HCT116 (cell line): Measurements from ENCODE around the gene MYH10. TPM values are rescaled to one million over a fixed set of nuclear protein-coding genes. Genes with fewer than 3 reads are reported as not detected.

Source experiments
- ATAC-seq: fragments of 200-7000 bp; cut with Tn5 transposase; 2 replicates; pipeline ENCODE4 v1.9.1; 2020; ENCODE audit warnings: mild to moderate bottlenecking, moderate library complexity
- BruUV-seq: library from RNA; stranded (reverse); fragments of 400-500 nt; replicated peaks from 2 replicates; lab custom pipeline; 2021; lab: Mats Ljungman, UMichigan
- CTCF ChIA-PET: fragments of 300-600 bp; sonication (Branson Sonifier 250); formaldehyde crosslinking; loops from one replicate; lab custom pipeline; 2021; ENCODE audit warnings: antibody characterized with exemption; lab: Charles Lee
- POLR2A ChIA-PET: fragments of 300-600, 350-600 bp; sonication (Branson Sonifier 250); formaldehyde crosslinking; loops from one replicate; lab custom pipeline; 2021; ENCODE audit warnings: antibody characterized with exemption; lab: Charles Lee
- RAD21 ChIA-PET, 2 experiments: fragments of 300-600 bp; sonication (Branson Sonifier 250); formaldehyde crosslinking; loops; one replicate each; lab custom pipeline; 2023; ENCODE audit warnings: low total read pairs in 2 of 2; ENCODE audit not compliant: uncharacterized antibody in 2 of 2, unreplicated experiment in 2 of 2, low non-redundant PET in 1 of 2; lab: Charles Lee
- DNase-seq: peaks from one replicate; pipeline ENCODE4 v3.0.0-alpha.2; 2010; ENCODE audit warnings: low read depth, low spot score
- H2AFZ ChIP-seq: fragments of 200-600 bp; shearing (Covaris generic), sonication (generic); 2 replicates; pipeline ENCODE4 v1.6.1; 2017; ENCODE audit warnings: low read depth, mixed run types, mixed read lengths, antibody characterized with exemption, low read length; ENCODE audit not compliant: poor library complexity, severe bottlenecking
- H3K27ac ChIP-seq: 2 replicates; pipeline ENCODE4 v1.5.1; 2012; ENCODE audit warnings: low read depth, low read length
- H3K27me3 ChIP-seq: fragments of 200-600 bp; sonication (generic); 2 replicates; pipeline ENCODE4 v1.6.1; 2016; ENCODE audit warnings: mixed run types, low read length, mixed read lengths; ENCODE audit not compliant: insufficient read depth
- H3K36me3 ChIP-seq, 2 experiments: fragments of 200-500 bp in 1 of 2; fragments of 200-600 bp in 1 of 2; sonication (Bioruptor generic) in 1 of 2; sonication (generic) in 1 of 2; 2 replicates each; pipeline versions ENCODE4 v1.5.1 to v1.6.1; 2014 to 2016; ENCODE audit warnings: low read length in 2 of 2, inconsistent platforms in 1 of 2, mixed read lengths in 1 of 2, mixed run types in 1 of 2; ENCODE audit not compliant: insufficient read depth in 2 of 2, control insufficient read depth in 1 of 2
- H3K4me1 ChIP-seq, 2 experiments: fragments of 200-600 bp in 1 of 2; sonication (generic) in 1 of 2; 2 replicates each; pipeline versions ENCODE4 v1.5.1 to v1.6.1; 2012 to 2017; ENCODE audit warnings: low read length in 2 of 2, inconsistent platforms in 1 of 2, mild to moderate bottlenecking in 1 of 2, mixed read lengths in 1 of 2, mixed run types in 1 of 2, moderate library complexity in 1 of 2; ENCODE audit not compliant: insufficient read depth in 2 of 2, control insufficient read depth in 1 of 2
- H3K4me2 ChIP-seq: fragments of 200-600 bp; sonication (generic); 2 replicates; pipeline ENCODE4 v1.6.1; 2017; ENCODE audit warnings: mixed run types, low read length, mixed read lengths
- H3K4me3 ChIP-seq, 2 experiments: fragments of 200-600 bp in 1 of 2; sonication (generic) in 1 of 2; replicated peaks in 1 of 2; 2 replicates each; pipeline ENCODE4 v1.5.1; 2011 to 2016; ENCODE audit warnings: low read length in 2 of 2, control low read depth in 1 of 2, low read depth in 1 of 2, mild to moderate bottlenecking in 1 of 2, mixed read lengths in 1 of 2, mixed run types in 1 of 2
- H3K79me2 ChIP-seq: fragments of 200-600 bp; sonication (generic); 2 replicates; pipeline ENCODE4 v1.6.1; 2017; ENCODE audit warnings: mild to moderate bottlenecking, mixed run types, low read length, moderate library complexity, mixed read lengths; ENCODE audit not compliant: insufficient read depth
- H3K9ac ChIP-seq: fragments of 200-600 bp; sonication (generic); 2 replicates; pipeline ENCODE4 v1.6.1; 2016; ENCODE audit warnings: low read length, mixed read lengths
- H3K9me2 ChIP-seq: fragments of 200-600 bp; sonication (generic), shearing (Covaris generic); 2 replicates; pipeline ENCODE4 v1.6.1; 2017; ENCODE audit warnings: mixed run types, mild to moderate bottlenecking, moderate library complexity; ENCODE audit not compliant: insufficient read depth
- H3K9me3 ChIP-seq, 2 experiments: fragments of 200-500 bp in 1 of 2; fragments of 200-600 bp in 1 of 2; sonication (Bioruptor generic) in 1 of 2; sonication (generic) in 1 of 2; 2 replicates each; pipeline ENCODE4 v1.6.1; 2014 to 2017; ENCODE audit warnings: low read length in 2 of 2, mixed read lengths in 2 of 2, inconsistent platforms in 1 of 2, low read depth in 1 of 2, mild to moderate bottlenecking in 1 of 2, mixed run types in 1 of 2, moderate library complexity in 1 of 2; ENCODE audit not compliant: control insufficient read depth in 1 of 2, insufficient read depth in 1 of 2
- H4K20me1 ChIP-seq: fragments of 200-600 bp; sonication (generic), shearing (Covaris generic); 2 replicates; pipeline ENCODE4 v1.6.1; 2017; ENCODE audit warnings: mixed run types, mild to moderate bottlenecking, moderate library complexity; ENCODE audit not compliant: insufficient read depth
- ELF1 ChIP-seq: IDR thresholded peaks from 2 replicates; pipeline ENCODE4 v1.6.1; 2012; ENCODE audit warnings: low read depth, borderline replicate concordance
- EZH2 ChIP-seq: fragments of 200-600 bp; sonication (generic); IDR thresholded peaks from 2 replicates; pipeline ENCODE4 v1.6.1; 2017; ENCODE audit warnings: antibody characterized with exemption, mixed run types
- EZH2phosphoT487 ChIP-seq: fragments of 200-600 bp; IDR thresholded peaks from 2 replicates; pipeline ENCODE4 v1.6.1; 2018; ENCODE audit warnings: antibody characterized with exemption, borderline replicate concordance
- FOSL1 ChIP-seq: IDR thresholded peaks from 2 replicates; pipeline ENCODE4 v1.6.1; 2012; ENCODE audit warnings: low read depth
- MAX ChIP-seq: IDR thresholded peaks from 2 replicates; pipeline ENCODE4 v1.6.1; 2012
- RAD21 ChIP-seq: IDR thresholded peaks from 2 replicates; pipeline ENCODE4 v1.6.1; 2012; ENCODE audit warnings: low read depth, mild to moderate bottlenecking
- SRF ChIP-seq: IDR thresholded peaks from 2 replicates; pipeline ENCODE4 v1.6.1; 2012; ENCODE audit warnings: low read depth
- YY1 ChIP-seq: IDR thresholded peaks from 2 replicates; pipeline ENCODE4 v1.6.1; 2011; ENCODE audit warnings: low read length, low read depth, moderate library complexity, mild to moderate bottlenecking; ENCODE audit not compliant: insufficient replicate concordance; ENCODE audit errors: extremely low read depth
- ZBTB33 ChIP-seq: IDR thresholded peaks from 2 replicates; pipeline ENCODE4 v1.6.1; 2011; ENCODE audit warnings: mild to moderate bottlenecking, low read length, moderate library complexity; ENCODE audit not compliant: insufficient replicate concordance; ENCODE audit errors: extremely low read depth
- ZFX ChIP-seq: fragments of 450-650 bp; IDR thresholded peaks from 2 replicates; pipeline ENCODE4 v1.6.1; 2017
- intact Hi-C: fragments of 100-400 bp; cut with micrococcal nuclease; formaldehyde crosslinking; loops from 2 replicates; pipeline ENCODE4 v1.10.0; 2022
- total RNA-seq: library from RNA; stranded (reverse); gene quantifications from one replicate; pipeline ENCODE4 v1.2.1, GENCODE V29; 2021; ENCODE audit not compliant: unreplicated experiment

Gene MYH10
- total RNA-seq, 1 experiment from 2014 or later, result 39.2 TPM

GRCh38 chr17:8484465-8484864, 146.1 kb downstream of the MYH10 start:
- Histone ChIP-seq H3K4me3 (no peak overlapping the region), H3K4me2 (no peak overlapping the region), H3K36me3 (peaks cover 24 to 34% of the 10 kb centered on the region in 2 experiments), H3K9me3 (peaks cover 5 to 10% of the 10 kb centered on the region in 2 experiments; a peak in 2 of 4 replicates), H4K20me1 (no peaks in the 10 kb centered on the region), H3K4me1 (no peaks in the 10 kb centered on the region), H3K9ac (no peak overlapping the region), H3K79me2 (no peaks in the 10 kb centered on the region), H2AFZ (no peak overlapping the region), H3K27ac (no peak overlapping the region), H3K27me3 (no peaks in the 10 kb centered on the region), H3K9me2 (no peaks in the 10 kb centered on the region)
- RAD21 ChIA-PET, result no interaction called here
- no peak for TF ChIP-seq ZFX
- TF ChIP-seq MAX, result no peak
- TF ChIP-seq FOSL1, result no peak
- no peak for TF ChIP-seq EZH2
- no peak for TF ChIP-seq RAD21
- no peak for TF ChIP-seq ZBTB33
- no peak for TF ChIP-seq EZH2phosphoT487
- TF ChIP-seq YY1, result no peak
- no peak for TF ChIP-seq SRF
- TF ChIP-seq ELF1, result no peak
- BruUV-seq, result no TSS peak
- CTCF ChIA-PET, result no interaction called here
- intact Hi-C loops, result no loop called here
- DNase-seq, result no peak
- POLR2A ChIA-PET, result no interaction called here
- ATAC-seq, result no peak
